H1 (cell line): ENCODE measurements around the gene NUDT9. TPM values are rescaled to one million over a fixed set of nuclear protein-coding genes. Genes with fewer than 3 reads are reported as not detected.

Source experiments
- CTCF ChIA-PET: fragments of 300-600 bp; sonication (Branson Sonifier 250); formaldehyde crosslinking; loops from one replicate; lab custom pipeline; 2021; ENCODE audit not compliant: partially characterized antibody; lab: Charles Lee
- POLR2A ChIA-PET: fragments of 300-600 bp; sonication (Branson Sonifier 250); formaldehyde crosslinking; loops from one replicate; lab custom pipeline; 2021; ENCODE audit warnings: inconsistent platforms; ENCODE audit not compliant: partially characterized antibody; lab: Charles Lee
- DNase-seq, 2 experiments: peaks; one replicate each; pipeline versions ENCODE4 v3.0.0 to v3.0.0-alpha.2; 2010 to 2022; ENCODE audit warnings: low spot score in 2 of 2, low read depth in 1 of 2, mixed read lengths in 1 of 2
- FAIRE-seq: peaks from 2 replicates; lab custom pipeline; 2011; peaks lifted over from hg19 to GRCh38; lab: Jason Lieb, UNC
- H2AFZ ChIP-seq: 2 replicates; pipeline ENCODE4 v1.8.1; 2012; ENCODE audit warnings: low read length, inconsistent platforms
- H2AK5ac ChIP-seq: 2 replicates; pipeline ENCODE4 v1.6.1; 2013; ENCODE audit warnings: low read depth, low read length
- H2BK120ac ChIP-seq: replicated peaks from 2 replicates; pipeline ENCODE3; 2013; ENCODE audit warnings: low read depth, low read length, inconsistent platforms
- H2BK12ac ChIP-seq: 2 replicates; pipeline ENCODE4 v1.6.1; 2013; ENCODE audit warnings: low read depth, low read length
- H2BK15ac ChIP-seq: 2 replicates; pipeline ENCODE4 v1.6.1; 2013; ENCODE audit warnings: low read length
- H2BK20ac ChIP-seq: 2 replicates; pipeline ENCODE4 v1.6.1; 2013; ENCODE audit warnings: low read length
- H2BK5ac ChIP-seq: 2 replicates; pipeline ENCODE4 v1.6.1; 2013; ENCODE audit warnings: low read depth, low read length
- H3K14ac ChIP-seq: 2 replicates; pipeline ENCODE4 v1.6.1; 2013; ENCODE audit warnings: inconsistent platforms; ENCODE audit not compliant: insufficient read length
- H3K18ac ChIP-seq: 2 replicates; pipeline ENCODE4 v1.6.1; 2013; ENCODE audit warnings: low read length; ENCODE audit errors: extremely low read depth
- H3K23ac ChIP-seq: 2 replicates; pipeline ENCODE4 v1.6.1; 2013; ENCODE audit warnings: inconsistent platforms; ENCODE audit not compliant: insufficient read length
- H3K23me2 ChIP-seq: 2 replicates; pipeline ENCODE4 v1.6.1; 2013; ENCODE audit warnings: low read depth, low read length
- H3K27ac ChIP-seq: 2 replicates; pipeline ENCODE4 v1.6.1; 2011; ENCODE audit warnings: low read depth, low read length, inconsistent platforms
- H3K27me3 ChIP-seq, 4 experiments: replicated peaks in 1 of 4; 1 replicate in 1 of 4; 2 replicates in 3 of 4; pipeline versions ENCODE4 v1.6.1 to v1.8.1; 2011 to 2013; ENCODE audit warnings: low read length in 3 of 4, mild to moderate bottlenecking in 3 of 4, inconsistent platforms in 2 of 4, mixed read lengths in 2 of 4, moderate library complexity in 1 of 4; ENCODE audit not compliant: control insufficient read depth in 3 of 4, insufficient read depth in 3 of 4; ENCODE audit errors: extremely low read depth in 1 of 4
- H3K36me3 ChIP-seq, 4 experiments: 2 replicates each; pipeline versions ENCODE4 v1.6.1 to v1.8.1; 2011 to 2013; ENCODE audit warnings: mild to moderate bottlenecking in 4 of 4, low read length in 3 of 4, moderate library complexity in 2 of 4, control low read depth in 1 of 4, inconsistent platforms in 1 of 4; ENCODE audit not compliant: insufficient read depth in 4 of 4, control insufficient read depth in 2 of 4
- H3K4ac ChIP-seq: replicated peaks from 2 replicates; pipeline ENCODE3; 2013; ENCODE audit warnings: low read length, low read depth, mixed read lengths, inconsistent platforms; ENCODE audit not compliant: insufficient read length
- H3K4me1 ChIP-seq, 4 experiments: replicated peaks in 1 of 4; 1 replicate in 1 of 4; 2 replicates in 3 of 4; pipeline versions ENCODE4 v1.6.1 to v1.8.1; 2011 to 2013; ENCODE audit warnings: low read length in 3 of 4, inconsistent platforms in 2 of 4, mixed read lengths in 1 of 4; ENCODE audit not compliant: insufficient read depth in 4 of 4, control insufficient read depth in 3 of 4
- H3K4me2 ChIP-seq, 2 experiments: 2 replicates each; pipeline versions ENCODE4 v1.6.1 to v1.8.1; 2011 to 2013; ENCODE audit warnings: low read depth in 2 of 2, low read length in 2 of 2, control low read depth in 1 of 2, inconsistent platforms in 1 of 2, mild to moderate bottlenecking in 1 of 2; ENCODE audit not compliant: insufficient read depth in 1 of 2
- H3K4me3 ChIP-seq, 4 experiments: fragments of 200-600, 300-600 bp in 1 of 4; sonication (generic), shearing (Covaris generic), sonication (Bioruptor Twin) in 1 of 4; 2 replicates each; pipeline versions ENCODE4 v1.5.1 to v1.8.1; 2011 to 2016; ENCODE audit warnings: low read length in 4 of 4, low read depth in 3 of 4, control low read depth in 2 of 4, inconsistent platforms in 2 of 4, mild to moderate bottlenecking in 2 of 4, mixed read lengths in 1 of 4, moderate library complexity in 1 of 4; ENCODE audit not compliant: insufficient read depth in 2 of 4; ENCODE audit errors: extremely low read depth in 1 of 4
- H3K56ac ChIP-seq: replicated peaks from 2 replicates; pipeline ENCODE3; 2013; ENCODE audit warnings: low read depth, mild to moderate bottlenecking, mixed read lengths, low read length, inconsistent platforms; ENCODE audit not compliant: insufficient read length
- H3K79me1 ChIP-seq: 2 replicates; pipeline ENCODE4 v1.6.1; 2013; ENCODE audit warnings: low read depth, low read length, control low read depth
- H3K79me2 ChIP-seq, 2 experiments: 2 replicates each; pipeline versions ENCODE4 v1.6.1 to v1.8.1; 2012 to 2013; ENCODE audit warnings: low read length in 2 of 2, mild to moderate bottlenecking in 2 of 2, inconsistent platforms in 1 of 2; ENCODE audit not compliant: insufficient read depth in 2 of 2, control insufficient read depth in 1 of 2
- H3K9ac ChIP-seq, 4 experiments: replicated peaks in 1 of 4; 1 replicate in 1 of 4; 2 replicates in 3 of 4; pipeline versions ENCODE4 v1.6.1 to v1.8.1; 2011 to 2013; ENCODE audit warnings: low read depth in 3 of 4, low read length in 3 of 4, control low read depth in 2 of 4, mild to moderate bottlenecking in 2 of 4, moderate library complexity in 2 of 4, inconsistent platforms in 1 of 4; ENCODE audit errors: extremely low read depth in 1 of 4
- H3K9me3 ChIP-seq, 2 experiments: 2 replicates each; pipeline versions ENCODE4 v1.6.1 to v1.8.1; 2012 to 2013; ENCODE audit warnings: mild to moderate bottlenecking in 2 of 2, moderate library complexity in 2 of 2, control low read depth in 1 of 2, inconsistent platforms in 1 of 2, low read depth in 1 of 2, low read length in 1 of 2, mixed read lengths in 1 of 2; ENCODE audit not compliant: insufficient read depth in 2 of 2
- H4K20me1 ChIP-seq, 2 experiments: replicated peaks in 1 of 2; 2 replicates each; pipeline versions ENCODE3 to v1.8.1; 2011 to 2013; ENCODE audit warnings: inconsistent platforms in 2 of 2, low read length in 2 of 2, mild to moderate bottlenecking in 1 of 2; ENCODE audit not compliant: insufficient read depth in 2 of 2, control insufficient read depth in 1 of 2
- H4K5ac ChIP-seq: 2 replicates; pipeline ENCODE4 v1.6.1; 2013; ENCODE audit warnings: low read length, low read depth, mixed read lengths, inconsistent platforms; ENCODE audit not compliant: insufficient read length
- H4K8ac ChIP-seq: 2 replicates; pipeline ENCODE4 v1.8.0; 2013; ENCODE audit warnings: mild to moderate bottlenecking, moderate library complexity, low read length, inconsistent platforms; ENCODE audit not compliant: insufficient read depth; ENCODE audit errors: extremely low read depth
- H4K91ac ChIP-seq: replicated peaks from 2 replicates; pipeline ENCODE3; 2013; ENCODE audit warnings: low read length, mixed read lengths, inconsistent platforms; ENCODE audit not compliant: insufficient read length
- CHD2 ChIP-seq: IDR thresholded peaks from 2 replicates; pipeline ENCODE4 v1.6.1; 2012; ENCODE audit warnings: low read length, improper control_type of control experiment
- SRF ChIP-seq: IDR thresholded peaks from 2 replicates; pipeline ENCODE4 v1.6.1; 2011; ENCODE audit warnings: mild to moderate bottlenecking, low read depth, low read length, moderate library complexity
- TBP ChIP-seq: IDR thresholded peaks from 2 replicates; pipeline ENCODE4 v1.6.1; 2011; ENCODE audit warnings: low read depth, low read length, improper control_type of control experiment
- WGBS, 2 experiments: shearing (Covaris generic) in 1 of 2; methylation state at CpG; one replicate each; pipeline versions ENCODE4 v1.1.6 to v1.1.7; 2013 to 2015; ENCODE audit warnings: low lambda C conversion rate in 2 of 2, mixed read lengths in 2 of 2, inconsistent platforms in 1 of 2, low coverage in 1 of 2, missing lambda C conversion rate in 1 of 2; ENCODE audit not compliant: insufficient replicate concordance in 2 of 2, insufficient coverage in 1 of 2, insufficient read length in 1 of 2; ENCODE audit errors: extremely low coverage in 1 of 2, missing lambda C conversion rate in 1 of 2; 5-methylcytosine and 5-hydroxymethylcytosine counted together
- polyA plus RNA-seq, 7 experiments: library from polyadenylated mRNA; depleted of rRNA in 3 of 7; stranded (reverse) in 5 of 7; unstranded in 2 of 7; fragments of >200 nt in 5 of 7; fragments of 200-250 nt in 2 of 7; gene quantifications; 1 replicate in 5 of 7; 2 replicates in 1 of 7; 4 replicates in 1 of 7; pipeline versions ENCODE4 v1.2.1 to v1.2.3, GENCODE V29; 2011 to 2013; ENCODE audit warnings: missing spikeins in 2 of 7, mixed read lengths in 2 of 7
- total RNA-seq: library from RNA; stranded (reverse); fragmentation: NEBNext Ultra II Directional; extraction: Animal tissue kit (Norgen Biotek cat#: 25700); gene quantifications from 2 replicates; pipeline ENCODE4 v1.2.1, GENCODE V29; 2021
- TF ChIP-seq, protein P1 (sequence below): IDR thresholded peaks from 2 replicates; pipeline ENCODE4 v1.6.1; 2012; ENCODE audit warnings: inconsistent platforms
- TF ChIP-seq, protein P2 (sequence below): IDR thresholded peaks from 2 replicates; pipeline ENCODE4 v1.6.1; 2012; ENCODE audit warnings: inconsistent platforms

The NUDT9 gene
- total and polyA plus RNA-seq, 2 of the 8 experiments (the other 6 are each of a cell fraction or from before 2014, with no cell fraction given) = 13.2 to 27.6 TPM

DNA sequence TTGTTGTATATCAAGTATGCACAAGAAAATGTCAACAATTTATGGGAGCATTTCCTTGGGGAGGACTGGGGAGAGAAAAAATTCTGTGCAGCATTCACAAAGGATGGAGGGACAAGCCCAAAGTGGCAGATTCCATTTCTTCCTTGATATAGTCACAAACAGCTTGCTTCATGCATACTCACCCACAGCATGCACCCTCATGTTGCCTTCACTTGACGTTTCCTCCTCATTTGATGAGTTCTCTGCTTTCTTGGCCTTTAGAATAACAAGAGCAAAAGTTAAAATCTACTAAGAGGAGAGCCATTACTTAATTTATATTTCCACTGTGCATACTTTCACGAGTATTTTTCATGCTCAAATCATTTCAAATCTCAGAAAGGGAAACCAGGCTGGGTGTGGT is 69.1 kb downstream of the NUDT9 start:
- no peak overlapping the region for H2BK15ac ChIP-seq
- ChIA-PET CTCF (no interaction called here), POLR2A (no interaction called here)
- no peak overlapping the region for H2BK12ac ChIP-seq
- no peak overlapping the region for H4K8ac ChIP-seq
- H3K9me3 ChIP-seq = peaks cover 0 to 7% of the 10 kb centered on the region in 2 experiments; a peak in 2 of 4 replicates
- H3K36me3 ChIP-seq = no peaks in the 10 kb centered on the region
- H3K4me2 ChIP-seq = peak overlapping the region in 1 of 2 experiments; percentile 48; a peak in 1 of 4 replicates
- no peak overlapping the region for H3K4me3 ChIP-seq
- peaks cover 0 to 5% (median 0%) of the 10 kb centered on the region in 4 experiments; a peak in 1 of 7 replicates for H3K4me1 ChIP-seq
- no peaks in the 10 kb centered on the region for H4K20me1 ChIP-seq
- WGBS, 2 experiments = 95% methylated on average over 2 of the region's 2 CpGs; no CpG with 5 or more reads in 1 of the 2 experiments
- H3K79me1 ChIP-seq = no peaks in the 10 kb centered on the region
- H3K18ac ChIP-seq = no peak overlapping the region
- TF ChIP-seq, protein P1, sequence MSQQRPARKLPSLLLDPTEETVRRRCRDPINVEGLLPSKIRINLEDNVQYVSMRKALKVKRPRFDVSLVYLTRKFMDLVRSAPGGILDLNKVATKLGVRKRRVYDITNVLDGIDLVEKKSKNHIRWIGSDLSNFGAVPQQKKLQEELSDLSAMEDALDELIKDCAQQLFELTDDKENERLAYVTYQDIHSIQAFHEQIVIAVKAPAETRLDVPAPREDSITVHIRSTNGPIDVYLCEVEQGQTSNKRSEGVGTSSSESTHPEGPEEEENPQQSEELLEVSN = peak; percentile 89
- TF ChIP-seq, protein P2, sequence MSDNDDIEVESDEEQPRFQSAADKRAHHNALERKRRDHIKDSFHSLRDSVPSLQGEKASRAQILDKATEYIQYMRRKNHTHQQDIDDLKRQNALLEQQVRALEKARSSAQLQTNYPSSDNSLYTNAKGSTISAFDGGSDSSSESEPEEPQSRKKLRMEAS = peak; percentile 92
- TF ChIP-seq TBP (no peak), CHD2 (no peak), SRF (no peak)
- H2AFZ ChIP-seq = no peak overlapping the region
- H2AK5ac ChIP-seq = no peak overlapping the region
- no peak for DNase-seq
- H4K5ac ChIP-seq = no peak overlapping the region
- no peak overlapping the region for H2BK5ac ChIP-seq
- FAIRE-seq = no peak
- H3K14ac ChIP-seq = no peak overlapping the region
- no peak overlapping the region for H3K23ac ChIP-seq
- H3K79me2 ChIP-seq = no peaks in the 10 kb centered on the region
- H3K9ac ChIP-seq = no peak overlapping the region
- H3K4ac ChIP-seq = no peak overlapping the region
- no peak overlapping the region for H3K27ac ChIP-seq
- H3K23me2 ChIP-seq = no peaks in the 10 kb centered on the region
- H3K56ac ChIP-seq = no peak overlapping the region
- H2BK120ac ChIP-seq = no peak overlapping the region
- no peak overlapping the region for H4K91ac ChIP-seq
- no peak overlapping the region for H2BK20ac ChIP-seq
- no peaks in the 10 kb centered on the region for H3K27me3 ChIP-seq
